Measurements from ENCODE around the gene PEX14.

The PEX14 gene

GRCh38 chr1:10650556-10651388 lies 176.0 kb downstream of the PEX14 start:
- Histone ChIP-seq H3K4me1 (no peaks in the 10 kb centered on the region), H3K27me3 (ENCODE audit: control insufficient read depth, insufficient read depth, low read length) (no peaks in the 10 kb centered on the region), H3K9ac (no peak overlapping the region), H2AFZ (no peak overlapping the region), H3K4me3 (ENCODE audit: low read depth, low read length) (no peak overlapping the region), H3K27ac (no peak overlapping the region), H3K79me2 (no peaks in the 10 kb centered on the region), H3K9me3 (ENCODE audit: control insufficient read depth, low read length) (no peaks in the 10 kb centered on the region), H3K36me3 (ENCODE audit: control insufficient read depth, insufficient read depth, low read length) (no peaks in the 10 kb centered on the region), H3K4me2 (ENCODE audit: low read length) (no peak overlapping the region)
- no peak for TF ChIP-seq CTCF (IDR thresholded peaks at IDR 0.05)

GRCh38 chr1:10651389-10651766 lies 176.6 kb downstream of the PEX14 start:
- no peaks in the 10 kb centered on the region for H3K4me1 ChIP-seq
- no peak for TF ChIP-seq CTCF (IDR thresholded peaks at IDR 0.05)
- H3K9me3 ChIP-seq (ENCODE audit: control insufficient read depth, low read length): no peaks in the 10 kb centered on the region
- no peak overlapping the region for H3K9ac ChIP-seq
- H3K27me3 ChIP-seq (ENCODE audit: control insufficient read depth, insufficient read depth, low read length): no peaks in the 10 kb centered on the region
- H3K27ac ChIP-seq: no peak overlapping the region
- H3K4me3 ChIP-seq (ENCODE audit: low read depth, low read length): no peak overlapping the region
- no peaks in the 10 kb centered on the region for H3K79me2 ChIP-seq
- H3K36me3 ChIP-seq (ENCODE audit: control insufficient read depth, insufficient read depth, low read length): no peaks in the 10 kb centered on the region
- H2AFZ ChIP-seq: no peak overlapping the region
- H3K4me2 ChIP-seq (ENCODE audit: low read length): no peak overlapping the region

DNA sequence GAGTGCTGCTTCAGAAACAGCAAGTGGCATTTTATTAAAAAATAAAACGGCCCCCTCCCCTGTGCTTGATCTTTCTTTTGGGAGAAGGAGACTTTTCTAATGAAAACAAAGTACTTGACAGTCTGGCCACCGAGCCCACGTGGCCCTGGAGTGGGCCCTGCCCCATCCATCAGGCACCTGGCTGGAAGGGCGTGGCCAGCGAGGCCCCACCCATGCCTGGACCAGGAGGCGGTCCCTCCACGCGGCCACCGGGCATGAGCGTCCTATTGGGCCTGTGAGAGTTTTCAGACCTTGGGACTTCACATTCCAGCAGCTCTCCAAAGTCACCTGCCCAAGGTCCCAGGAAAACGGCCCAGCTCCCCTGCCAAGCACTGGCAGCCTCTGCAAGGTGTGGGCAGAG lies 177.0 kb downstream of the PEX14 start:
- Histone ChIP-seq H2AFZ (no peak overlapping the region), H3K4me3 (ENCODE audit: low read depth, low read length) (no peak overlapping the region), H3K4me2 (ENCODE audit: low read length) (no peak overlapping the region), H3K9ac (no peak overlapping the region), H3K27me3 (ENCODE audit: control insufficient read depth, insufficient read depth, low read length) (no peaks in the 10 kb centered on the region), H3K4me1 (no peaks in the 10 kb centered on the region), H3K9me3 (ENCODE audit: control insufficient read depth, low read length) (no peaks in the 10 kb centered on the region), H3K36me3 (ENCODE audit: control insufficient read depth, insufficient read depth, low read length) (no peaks in the 10 kb centered on the region), H3K79me2 (no peaks in the 10 kb centered on the region), H3K27ac (no peak overlapping the region)
- no peak for TF ChIP-seq CTCF (IDR thresholded peaks at IDR 0.05)

GRCh38 chr1:10652626-10653025 lies 177.9 kb downstream of the PEX14 start:
- Histone ChIP-seq H3K9ac (no peak overlapping the region), H2AFZ (no peak overlapping the region), H3K27me3 (ENCODE audit: control insufficient read depth, insufficient read depth, low read length) (no peaks in the 10 kb centered on the region), H3K4me1 (no peaks in the 10 kb centered on the region), H3K4me3 (ENCODE audit: low read depth, low read length) (no peak overlapping the region), H3K36me3 (ENCODE audit: control insufficient read depth, insufficient read depth, low read length) (no peaks in the 10 kb centered on the region), H3K9me3 (ENCODE audit: control insufficient read depth, low read length) (no peaks in the 10 kb centered on the region), H3K27ac (no peak overlapping the region), H3K79me2 (no peaks in the 10 kb centered on the region), H3K4me2 (ENCODE audit: low read length) (no peak overlapping the region)
- TF ChIP-seq CTCF (IDR thresholded peaks at IDR 0.05): no peak
